AG04449 (cell line): Measurements from ENCODE around the gene MAN1B1.

Experiments
- CTCF ChIA-PET: fragments of 350-600 bp; formaldehyde crosslinking; extraction: SDS; loops from one replicate; lab custom pipeline; 2021; ENCODE audit warnings: antibody characterized with exemption; lab: Yijun Ruan, JAX
- POLR2A ChIA-PET: fragments of 400-600, 350-600 bp; formaldehyde crosslinking; extraction: SDS; loops from one replicate; lab custom pipeline; 2020; ENCODE audit warnings: antibody characterized with exemption, inconsistent platforms; lab: Yijun Ruan, JAX
- DNase-seq: peaks from one replicate; pipeline ENCODE4 v3.0.0-alpha.2; 2010; ENCODE audit warnings: low read depth, low spot score
- H3K4me3 ChIP-seq: 2 replicates; pipeline ENCODE4 v1.5.1; 2011; ENCODE audit warnings: low read depth, mild to moderate bottlenecking, control low read depth, low read length
- CTCF ChIP-seq: IDR thresholded peaks from one replicate; pipeline ENCODE4 v1.5.1; 2011; ENCODE audit warnings: mild to moderate bottlenecking, moderate library complexity, low read length, control low read depth, inconsistent platforms; ENCODE audit not compliant: insufficient read depth; ENCODE audit errors: missing control alignments

The MAN1B1 gene

GRCh38 chr9:137045294-137046087, 41.3 kb upstream of the MAN1B1 start:
- CTCF ChIA-PET, result interaction anchor here (0.6 to 10.9 kb wide), 15 partner anchors 10 to 257 kb away, joined by 3 to 364 read pairs (median 7); partner anchors contain the start of genes ABCA2, CYSRT1, FUT7 and RNF208
- POLR2A ChIA-PET, result no interaction called here
- no peak for TF ChIP-seq CTCF
- DNase-seq, result no peak
- peak overlapping the region; percentile 65 for H3K4me3 ChIP-seq

GRCh38 chr9:137046088-137046787, 40.5 kb upstream of the MAN1B1 start, which contains the start of gene NPDC1:
Gene NPDC1 (minus strand): TSS chr9:137046177. CDS start chr9:137045989, 188 bp downstream.
- peak within 1 kb of the TSS; percentile 65 for H3K4me3 ChIP-seq
- ChIA-PET POLR2A (interaction anchor here (0.6 to 0.9 kb wide), 2 partner anchors 11 to 181 kb away, joined by 3 read pairs; partner anchors contain the start of gene RNF224), CTCF (interaction anchor here (0.7 to 10.9 kb wide), 29 partner anchors 10 to 268 kb away, joined by 3 to 364 read pairs (median 4); partner anchors contain the start of genes ABCA2, CYSRT1, FBXW5 and FUT7)
- peak; percentile 93 for TF ChIP-seq CTCF
- DNase-seq, result no peak

GRCh38 chr9:137048655-137049543, 37.9 kb upstream of the MAN1B1 start:
- no peak for TF ChIP-seq CTCF
- ChIA-PET CTCF (interaction anchor here (0.8 to 10.9 kb wide), 8 partner anchors 14 to 189 kb away, joined by 3 to 364 read pairs (median 4); partner anchors contain the start of genes CLIC3, RNF224 and SAPCD2), POLR2A (no interaction called here)
- no peak overlapping the region for H3K4me3 ChIP-seq
- no peak for DNase-seq

- CTCF ChIA-PET, result interaction anchor here (0.8 to 10.9 kb wide), 8 partner anchors 15 to 188 kb away, joined by 3 to 364 read pairs (median 4); partner anchors contain the start of genes CLIC3, RNF224 and SAPCD2
- no peak for DNase-seq
- peak; percentile 60 for TF ChIP-seq CTCF
- POLR2A ChIA-PET, result no interaction called here
- no peak overlapping the region for H3K4me3 ChIP-seq
These were observed 37.0 kb upstream of the MAN1B1 start for GRCh38 chr9:137049544-137050449.

GRCh38 chr9:137050570-137050969, 36.2 kb upstream of the MAN1B1 start:
- no peak for TF ChIP-seq CTCF
- ChIA-PET CTCF (interaction anchor here (10.9 kb wide), 1 partner anchor 14 kb away, joined by 364 read pairs; the partner anchor contains the start of gene SAPCD2), POLR2A (no interaction called here)
- H3K4me3 ChIP-seq, result no peak overlapping the region
- DNase-seq, result no peak
